Breast epithelium (tissue), 3 donors: ENCODE results near the gene GEN1.

ENCODE experiments used
- CTCF ChIP-seq, 3 donors: fragments of 450-650 bp; IDR thresholded peaks; one replicate each; pipeline ENCODE4 v1.5.1; 2016 to 2017; ENCODE audit warnings: antibody characterized with exemption in 3 of 3, mild to moderate bottlenecking in 3 of 3, moderate library complexity in 3 of 3
- POLR2A ChIP-seq: fragments of 450-650 bp; IDR thresholded peaks from one replicate; pipeline ENCODE4 v1.6.1; 2016; ENCODE audit warnings: antibody characterized with exemption, mild to moderate bottlenecking, moderate library complexity
- POLR2AphosphoS5 ChIP-seq, 3 donors: sonication (generic); formaldehyde crosslinking; IDR thresholded peaks; one replicate each; pipeline ENCODE4 v1.6.1; 2017; ENCODE audit warnings: antibody characterized with exemption in 3 of 3

GRCh38 chr2:17736989-17737388 lies 16.9 kb upstream of the GEN1 start:
- TF ChIP-seq CTCF (IDR thresholded peaks at IDR 0.05) (no peak), POLR2AphosphoS5 (IDR thresholded peaks at IDR 0.05) (no peak), POLR2A (no peak)
